ENCODE data around the gene SUPT4H1.
"Not testable (repeated sequence)": the region's sequence is repeated elsewhere in the genome, so short reads cannot be mapped to it uniquely, and the experiment has no call there.

Gene SUPT4H1

GRCh38 chr17:58343131-58343530 is 8.9 kb downstream of the SUPT4H1 start:
- peak overlapping the region; percentile 73 for H3K4me3 ChIP-seq (ENCODE audit: low read depth, low read length)
- DNase-seq (ENCODE audit: low read depth): no peak
- no peak for TF ChIP-seq CTCF (IDR thresholded peaks at IDR 0.05; ENCODE audit: low read depth, low read length)
- no peak for TF ChIP-seq MAX (IDR thresholded peaks at IDR 0.05; ENCODE audit: low read depth, low read length)
- TF ChIP-seq MYC (IDR thresholded peaks at IDR 0.05; ENCODE audit: low read depth, low read length): no peak
- no peak for TF ChIP-seq POLR2A (IDR thresholded peaks at IDR 0.05; ENCODE audit: extremely low read depth, insufficient read length)

- TF ChIP-seq MAX (IDR thresholded peaks at IDR 0.05; ENCODE audit: low read depth, low read length) (no peak), MYC (IDR thresholded peaks at IDR 0.05; ENCODE audit: low read depth, low read length) (no peak), POLR2A (IDR thresholded peaks at IDR 0.05; ENCODE audit: extremely low read depth, insufficient read length) (no peak), CTCF (IDR thresholded peaks at IDR 0.05; ENCODE audit: low read depth, low read length) (no peak)
- no peak for DNase-seq (ENCODE audit: low read depth)
- H3K4me3 ChIP-seq (ENCODE audit: low read depth, low read length): peak overlapping the region; percentile 81
These were observed 10.0 kb downstream of the SUPT4H1 start for GRCh38 chr17:58341861-58342475.

- peak overlapping the region; percentile 81 for H3K4me3 ChIP-seq (ENCODE audit: low read depth, low read length)
- DNase-seq (ENCODE audit: low read depth): not testable (repeated sequence)
These were observed 10.7 kb downstream of the SUPT4H1 start for GRCh38 chr17:58341136-58341860.

GRCh38 chr17:58340405-58340876 is 11.6 kb downstream of the SUPT4H1 start:
- H3K4me3 ChIP-seq (ENCODE audit: low read depth, low read length): peak overlapping the region; percentile 81
- no peak for DNase-seq (ENCODE audit: low read depth)
- TF ChIP-seq POLR2A (IDR thresholded peaks at IDR 0.05; ENCODE audit: extremely low read depth, insufficient read length) (no peak), CTCF (IDR thresholded peaks at IDR 0.05; ENCODE audit: low read depth, low read length) (no peak), MAX (IDR thresholded peaks at IDR 0.05; ENCODE audit: low read depth, low read length) (no peak), MYC (IDR thresholded peaks at IDR 0.05; ENCODE audit: low read depth, low read length) (no peak)

- TF ChIP-seq CTCF (IDR thresholded peaks at IDR 0.05; ENCODE audit: low read depth, low read length): no peak
- peak; percentile 63 for TF ChIP-seq MAX (IDR thresholded peaks at IDR 0.05; ENCODE audit: low read depth, low read length)
- TF ChIP-seq MYC (IDR thresholded peaks at IDR 0.05; ENCODE audit: low read depth, low read length): peak; percentile 38
- DNase-seq (ENCODE audit: low read depth): peak; percentile 48
- peak overlapping the region; percentile 81 for H3K4me3 ChIP-seq (ENCODE audit: low read depth, low read length)
These were observed 12.1 kb downstream of the SUPT4H1 start for GRCh38 chr17:58339755-58340404.
